Measurements from ENCODE around the gene SLC23A2.
"Not testable (repeated sequence)": the region's sequence is repeated elsewhere in the genome, so short reads cannot be mapped to it uniquely, and the experiment has no call there.

The SLC23A2 gene

GRCh38 chr20:4853004-4853403, 148.3 kb downstream of the SLC23A2 start:
- no peak overlapping the region for H3K4me3 ChIP-seq (ENCODE audit: low read depth, low read length)
- TF ChIP-seq CTCF (IDR thresholded peaks at IDR 0.05; ENCODE audit: insufficient read depth, low read depth, low read length, missing control alignments), result no peak
- DNase-seq (ENCODE audit: low read depth), result no peak

GRCh38 chr20:4850960-4851359, 150.3 kb downstream of the SLC23A2 start:
- TF ChIP-seq CTCF (IDR thresholded peaks at IDR 0.05; ENCODE audit: insufficient read depth, low read depth, low read length, missing control alignments), result no peak
- DNase-seq (ENCODE audit: low read depth), result no peak

DNA sequence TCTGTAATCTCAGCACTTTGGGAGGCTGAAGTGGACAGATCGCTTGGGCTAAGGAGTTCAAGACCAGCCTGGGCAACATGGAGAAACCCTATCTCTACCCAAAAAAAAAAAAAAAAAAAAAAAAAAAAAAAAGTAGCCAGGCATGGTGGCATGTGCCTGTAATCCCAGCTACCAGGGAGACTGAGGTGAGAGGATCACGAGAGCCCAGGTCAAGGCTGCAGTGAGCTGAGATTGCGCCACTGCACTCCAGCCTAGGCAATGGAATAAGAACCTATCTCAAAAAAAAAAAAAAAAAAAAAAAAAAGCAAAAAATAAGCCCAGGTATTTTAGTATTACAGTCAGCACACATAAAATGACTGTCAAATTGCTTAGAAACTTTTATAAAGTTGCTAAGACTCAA, 152.5 kb downstream of the SLC23A2 start:
- not testable (repeated sequence) for H3K4me3 ChIP-seq (ENCODE audit: low read depth, low read length); DNase-seq (ENCODE audit: low read depth)

More at GRCh38 chr20:4850960-4851359, 150.3 kb downstream of the SLC23A2 start:
- no peak overlapping the region for H3K4me3 ChIP-seq (ENCODE audit: low read depth, low read length)

DNA sequence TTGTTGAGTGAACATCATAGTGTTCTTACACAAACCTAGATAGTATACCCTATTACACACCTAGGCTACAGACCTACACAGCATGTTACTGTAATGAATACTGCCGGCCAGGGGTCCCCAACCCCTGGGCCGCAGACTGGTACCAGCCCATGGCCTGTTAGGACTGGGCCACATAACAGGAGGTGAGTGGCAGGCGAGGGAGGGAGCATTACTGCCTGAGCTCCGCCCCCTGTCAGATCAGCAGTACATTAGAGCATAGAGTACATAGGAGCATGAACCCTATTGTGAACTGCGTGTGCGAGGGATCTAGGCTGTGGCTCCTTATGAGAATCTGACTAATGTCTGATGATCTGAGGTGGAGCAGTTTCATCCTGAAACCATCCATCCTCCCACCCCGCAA, 153.3 kb downstream of the SLC23A2 start:
- DNase-seq (ENCODE audit: low read depth), result no peak
- TF ChIP-seq CTCF (IDR thresholded peaks at IDR 0.05; ENCODE audit: insufficient read depth, low read depth, low read length, missing control alignments), result no peak
- H3K4me3 ChIP-seq (ENCODE audit: low read depth, low read length), result no peak overlapping the region

DNA sequence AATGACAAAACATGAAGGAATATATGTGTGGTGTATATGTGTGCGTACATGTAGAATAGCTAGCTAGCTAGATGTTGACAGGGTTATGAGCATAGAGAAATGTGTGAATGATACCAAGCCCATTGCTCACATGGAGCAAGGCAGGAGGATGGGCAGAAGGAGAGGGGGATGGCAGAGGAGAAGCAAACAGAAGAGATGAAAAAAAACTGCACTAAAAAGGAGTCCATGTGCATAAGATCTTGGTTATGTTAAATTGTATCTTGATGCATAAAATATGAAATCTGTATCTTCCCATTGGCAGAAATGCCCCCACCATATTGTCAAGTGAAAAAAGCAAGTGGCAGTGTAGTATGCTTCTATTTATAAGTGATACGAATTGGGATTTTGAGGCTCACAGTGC, 154.5 kb downstream of the SLC23A2 start:
- no peak overlapping the region for H3K4me3 ChIP-seq (ENCODE audit: low read depth, low read length)
- DNase-seq (ENCODE audit: low read depth), result no peak
- no peak for TF ChIP-seq CTCF (IDR thresholded peaks at IDR 0.05; ENCODE audit: insufficient read depth, low read depth, low read length, missing control alignments)

GRCh38 chr20:4844751-4845465, 156.4 kb downstream of the SLC23A2 start:
- TF ChIP-seq CTCF (IDR thresholded peaks at IDR 0.05; ENCODE audit: insufficient read depth, low read depth, low read length, missing control alignments), result no peak
- no peak for DNase-seq (ENCODE audit: low read depth)

GRCh38 chr20:4844325-4844724, 157.0 kb downstream of the SLC23A2 start:
- no peak for TF ChIP-seq CTCF (IDR thresholded peaks at IDR 0.05; ENCODE audit: insufficient read depth, low read depth, low read length, missing control alignments)
- DNase-seq (ENCODE audit: low read depth), result no peak
- no peak overlapping the region for H3K4me3 ChIP-seq (ENCODE audit: low read depth, low read length)

More at GRCh38 chr20:4844751-4845465, 156.4 kb downstream of the SLC23A2 start:
- no peak overlapping the region for H3K4me3 ChIP-seq (ENCODE audit: low read depth, low read length)

Measured in GM12865 (cell line).